ENCODE measurements around the gene EHD1.
A peak's percentile ranks its signal among the peaks of the same experiment; 100 is the strongest.

The EHD1 gene

GRCh38 chr11:64878494-64879243 lies at the start of gene EHD1:
Gene EHD1 (minus strand): TSS chr11:64878621. CDS start chr11:64878464, 157 bp downstream.
- DNase-seq = peak; percentile 100

- no peak for DNase-seq
Measured at GRCh38 chr11:64926689-64927088, 48.3 kb upstream of the EHD1 start.

GRCh38 chr11:64925536-64926436 lies 47.4 kb upstream of the EHD1 start:
- no peak for DNase-seq

- no peak for DNase-seq
Measured at GRCh38 chr11:64924910-64925284, 46.5 kb upstream of the EHD1 start.

GRCh38 chr11:64923944-64924909 lies 45.8 kb upstream of the EHD1 start, which contains the start of gene PPP2R5B:
Gene PPP2R5B (plus strand): TSS chr11:64924689. CDS start chr11:64925735, 1,046 bp downstream.
- peak; percentile 89 for DNase-seq

GRCh38 chr11:64923151-64923661 lies 44.8 kb upstream of the EHD1 start:
- DNase-seq = no peak

- no peak for DNase-seq
Measured at GRCh38 chr11:64921384-64921783, 43.0 kb upstream of the EHD1 start.

- no peak for DNase-seq
Measured at GRCh38 chr11:64920124-64920523, 41.7 kb upstream of the EHD1 start.

GRCh38 chr11:64919627-64920026 lies 41.2 kb upstream of the EHD1 start:
- no peak for DNase-seq

GRCh38 chr11:64918017-64918416 lies 39.6 kb upstream of the EHD1 start:
- DNase-seq = no peak

GRCh38 chr11:64917663-64917995 lies 39.2 kb upstream of the EHD1 start:
- no peak for DNase-seq

GRCh38 chr11:64916775-64917662 lies 38.6 kb upstream of the EHD1 start, which contains the start of gene ATG2A:
Gene ATG2A (minus strand): TSS chr11:64917209. CDS start chr11:64917135, 74 bp downstream.
- DNase-seq = peak; percentile 99

GRCh38 chr11:64916040-64916774 lies 37.8 kb upstream of the EHD1 start:
- peak; percentile 37 for DNase-seq

GRCh38 chr11:64915376-64915887 lies 37.0 kb upstream of the EHD1 start:
- DNase-seq = no peak

- DNase-seq = no peak
Measured at GRCh38 chr11:64914123-64914522, 35.7 kb upstream of the EHD1 start.

- no peak for DNase-seq
Measured at GRCh38 chr11:64913171-64913727, 34.8 kb upstream of the EHD1 start.

- DNase-seq = no peak
Measured at GRCh38 chr11:64911689-64912088, 33.3 kb upstream of the EHD1 start.

- no peak for DNase-seq
Measured at GRCh38 chr11:64911142-64911541, 32.7 kb upstream of the EHD1 start.

GRCh38 chr11:64910451-64911093 lies 32.2 kb upstream of the EHD1 start:
- no peak for DNase-seq
